ENCODE data around the gene PIEZO2.

DNA sequence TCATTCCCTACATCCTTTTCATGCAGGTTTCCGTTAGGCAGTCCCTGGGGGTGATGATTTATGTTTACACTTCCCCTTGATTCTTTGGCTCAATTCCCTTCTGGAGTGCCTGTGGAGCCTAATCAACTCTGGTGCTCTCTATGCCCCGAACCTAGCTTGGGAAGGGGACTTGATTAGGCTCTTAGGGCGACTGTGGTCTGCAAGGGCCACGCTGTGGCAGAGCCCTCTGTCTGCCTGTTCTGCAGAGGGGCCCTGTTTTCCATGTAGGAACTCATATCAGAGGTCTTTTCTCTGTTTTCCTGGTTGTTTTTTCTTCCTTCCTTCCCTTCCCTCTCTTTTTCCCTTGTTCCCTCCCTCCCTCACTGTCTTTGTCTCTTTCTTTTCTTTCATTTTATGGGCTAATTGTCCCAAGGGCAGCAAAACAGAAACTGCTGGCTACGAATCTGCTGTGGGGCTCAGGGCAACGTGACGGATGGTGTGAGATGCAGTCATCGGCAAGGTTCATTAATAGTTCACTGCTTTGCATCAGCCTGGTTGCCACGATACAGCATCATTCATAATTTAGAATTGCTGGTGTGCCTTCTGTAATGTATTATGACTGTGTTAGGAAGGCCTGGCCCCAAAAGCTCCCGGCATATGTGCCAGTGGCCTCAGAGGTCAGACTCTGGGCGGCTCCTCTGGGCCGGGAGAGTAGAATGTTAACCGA is 489.0 kb downstream of the PIEZO2 start:
- TF ChIP-seq, protein P1, sequence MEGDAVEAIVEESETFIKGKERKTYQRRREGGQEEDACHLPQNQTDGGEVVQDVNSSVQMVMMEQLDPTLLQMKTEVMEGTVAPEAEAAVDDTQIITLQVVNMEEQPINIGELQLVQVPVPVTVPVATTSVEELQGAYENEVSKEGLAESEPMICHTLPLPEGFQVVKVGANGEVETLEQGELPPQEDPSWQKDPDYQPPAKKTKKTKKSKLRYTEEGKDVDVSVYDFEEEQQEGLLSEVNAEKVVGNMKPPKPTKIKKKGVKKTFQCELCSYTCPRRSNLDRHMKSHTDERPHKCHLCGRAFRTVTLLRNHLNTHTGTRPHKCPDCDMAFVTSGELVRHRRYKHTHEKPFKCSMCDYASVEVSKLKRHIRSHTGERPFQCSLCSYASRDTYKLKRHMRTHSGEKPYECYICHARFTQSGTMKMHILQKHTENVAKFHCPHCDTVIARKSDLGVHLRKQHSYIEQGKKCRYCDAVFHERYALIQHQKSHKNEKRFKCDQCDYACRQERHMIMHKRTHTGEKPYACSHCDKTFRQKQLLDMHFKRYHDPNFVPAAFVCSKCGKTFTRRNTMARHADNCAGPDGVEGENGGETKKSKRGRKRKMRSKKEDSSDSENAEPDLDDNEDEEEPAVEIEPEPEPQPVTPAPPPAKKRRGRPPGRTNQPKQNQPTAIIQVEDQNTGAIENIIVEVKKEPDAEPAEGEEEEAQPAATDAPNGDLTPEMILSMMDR (IDR thresholded peaks at IDR 0.05), result no peak
- TF ChIP-seq POLR2AphosphoS5 (IDR thresholded peaks at IDR 0.05), result no peak

Data from breast epithelium (tissue), 3 donors.